GM12878 (cell line): ENCODE data around the gene TCTN1. TPM values are rescaled to one million over a fixed set of nuclear protein-coding genes. Genes with fewer than 3 reads are reported as not detected.

Experiments
- ATAC-seq: fragments of 200-7000 bp; cut with Tn5 transposase; 3 replicates; pipeline ENCODE4 v1.9.1; 2020; ENCODE audit warnings: mild to moderate bottlenecking, moderate library complexity
- BruUV-seq: library from RNA; stranded (reverse); fragments of 400-500 nt; replicated peaks from 2 replicates; lab custom pipeline; 2021; lab: Mats Ljungman, UMichigan
- CTCF ChIA-PET: fragments of 300-600 bp; sonication (Branson Sonifier 250); formaldehyde crosslinking; extraction: SDS; loops from one replicate; lab custom pipeline; 2021; ENCODE audit warnings: inconsistent platforms; lab: Yijun Ruan, JAX
- POLR2A ChIA-PET: fragments of 350-600 bp; formaldehyde crosslinking; extraction: SDS; loops from one replicate; lab custom pipeline; 2021; ENCODE audit warnings: inconsistent platforms; lab: Charles Lee
- RAD21 ChIA-PET: fragments of 300-600 bp; sonication (Branson Sonifier 250); formaldehyde crosslinking; loops from one replicate; lab custom pipeline; 2023; ENCODE audit warnings: antibody characterized with exemption; ENCODE audit not compliant: unreplicated experiment; lab: Charles Lee
- SMC1A ChIA-PET: fragments of 300-600 bp; sonication (Branson Sonifier 250); formaldehyde crosslinking; loops from one replicate; lab custom pipeline; 2023; ENCODE audit not compliant: unreplicated experiment, uncharacterized antibody; lab: Charles Lee
- DNase-seq: peaks from one replicate; pipeline ENCODE4 v3.0.0-alpha.2; 2011; ENCODE audit warnings: low read depth, low spot score
- FAIRE-seq: peaks from 3 replicates; lab custom pipeline; 2011; peaks lifted over from hg19 to GRCh38; lab: Jason Lieb, UNC
- H2AFZ ChIP-seq: 2 replicates; pipeline ENCODE4 v1.6.0; 2011; ENCODE audit warnings: low read depth, low read length, control low read depth; ENCODE audit not compliant: control insufficient read depth
- H3K27ac ChIP-seq: 2 replicates; pipeline ENCODE4 v1.5.1; 2011; ENCODE audit warnings: control low read depth; ENCODE audit not compliant: control insufficient read depth, insufficient read depth
- H3K27me3 ChIP-seq, 2 experiments: replicated peaks in 1 of 2; 2 replicates each; pipeline versions ENCODE4 v1.6.0 to v1.6.1; 2011; ENCODE audit warnings: low read length in 1 of 2; ENCODE audit not compliant: control insufficient read depth in 2 of 2, insufficient read depth in 2 of 2
- H3K36me3 ChIP-seq, 2 experiments: 2 replicates each; pipeline ENCODE4 v1.5.1; 2011; ENCODE audit warnings: low read length in 1 of 2; ENCODE audit not compliant: control insufficient read depth in 2 of 2, insufficient read depth in 2 of 2
- H3K4me1 ChIP-seq: 2 replicates; pipeline ENCODE4 v1.6.1; 2011; ENCODE audit warnings: mild to moderate bottlenecking, low read length, moderate library complexity, mixed read lengths; ENCODE audit not compliant: control insufficient read depth, insufficient read depth
- H3K4me2 ChIP-seq: 2 replicates; pipeline ENCODE4 v1.6.0; 2011; ENCODE audit warnings: control low read depth; ENCODE audit not compliant: control insufficient read depth, insufficient read depth
- H3K4me3 ChIP-seq: fragments of 200-600 bp; sonication (generic); 2 replicates; pipeline ENCODE4 v1.5.1; 2016
- H3K79me2 ChIP-seq: 2 replicates; pipeline ENCODE4 v1.6.0; 2011; ENCODE audit warnings: low read length; ENCODE audit not compliant: control insufficient read depth, insufficient read depth
- H3K9ac ChIP-seq: 2 replicates; pipeline ENCODE4 v1.8.0; 2011; ENCODE audit warnings: low read length, control low read depth, mixed read lengths; ENCODE audit not compliant: control insufficient read depth, insufficient read depth
- H3K9me3 ChIP-seq: replicated peaks from 3 replicates; pipeline ENCODE4 v1.5.1; 2011; ENCODE audit warnings: mild to moderate bottlenecking, low read length; ENCODE audit not compliant: control insufficient read depth, insufficient read depth
- H4K20me1 ChIP-seq: 2 replicates; pipeline ENCODE4 v1.6.0; 2011; ENCODE audit not compliant: control insufficient read depth, insufficient read depth
- CBX5 ChIP-seq: sonication (generic); IDR thresholded peaks from 2 replicates; pipeline ENCODE4 v1.6.1; 2016; ENCODE audit warnings: low read depth, moderate library complexity, mild to moderate bottlenecking, inconsistent platforms
- CHD4 ChIP-seq: fragments of 200-600 bp; sonication (generic); IDR thresholded peaks from 2 replicates; pipeline ENCODE4 v1.6.1; 2016; ENCODE audit warnings: mild to moderate bottlenecking
- EGR1 ChIP-seq, 2 experiments: IDR thresholded peaks; 1 replicate in 1 of 2; 2 replicates in 1 of 2; pipeline ENCODE4 v1.6.1; 2011 to 2012; ENCODE audit warnings: low read depth in 2 of 2, low read length in 2 of 2, borderline replicate concordance in 1 of 2, mild to moderate bottlenecking in 1 of 2, moderate library complexity in 1 of 2
- EP300 ChIP-seq, 2 experiments: fragments of 150-350 bp in 1 of 2; IDR thresholded peaks; 2 replicates each; pipeline ENCODE4 v1.6.1; 2011 to 2012; ENCODE audit warnings: low read depth in 2 of 2, low read length in 2 of 2, borderline replicate concordance in 1 of 2, improper control_type of control experiment in 1 of 2, inconsistent platforms in 1 of 2; ENCODE audit not compliant: control insufficient read depth in 1 of 2
- GATAD2B ChIP-seq: fragments of 450-650 bp; conservative IDR thresholded peaks from 2 replicates; pipeline ENCODE4 v1.6.1; 2017; ENCODE audit warnings: low read depth, mild to moderate bottlenecking, moderate library complexity
- HDAC6 ChIP-seq: fragments of 200-600 bp; sonication (generic); IDR thresholded peaks from one replicate; pipeline ENCODE4 v1.8.0; 2017; ENCODE audit warnings: antibody characterized with exemption; ENCODE audit not compliant: unreplicated experiment
- IRF3 ChIP-seq: fragments of 450-650 bp; IDR thresholded peaks from 2 replicates; pipeline ENCODE4 v1.6.1; 2014; ENCODE audit warnings: mild to moderate bottlenecking
- LARP7 ChIP-seq: fragments of 450-650 bp; IDR thresholded peaks from 2 replicates; pipeline ENCODE4 v1.6.1; 2017; ENCODE audit warnings: mild to moderate bottlenecking
- MYB ChIP-seq: fragments of 150-350 bp; IDR thresholded peaks from 2 replicates; pipeline ENCODE4 v1.6.1; 2014; ENCODE audit warnings: mild to moderate bottlenecking, low read depth, low read length, borderline replicate concordance
- NBN ChIP-seq: fragments of 450-650 bp; IDR thresholded peaks from 2 replicates; pipeline ENCODE4 v1.6.1; 2016
- NR2C1 ChIP-seq: fragments of 450-650 bp; IDR thresholded peaks from 2 replicates; pipeline ENCODE4 v1.6.1; 2017; ENCODE audit warnings: antibody characterized with exemption, mild to moderate bottlenecking, moderate library complexity
- NR2F1 ChIP-seq: fragments of 450-650 bp; conservative IDR thresholded peaks from 2 replicates; pipeline ENCODE4 v1.6.1; 2017; ENCODE audit warnings: mild to moderate bottlenecking
- PAX5 ChIP-seq: IDR thresholded peaks from 2 replicates; pipeline ENCODE4 v1.6.1; 2011; ENCODE audit warnings: low read depth, low read length, borderline replicate concordance
- PAX8 ChIP-seq: fragments of 450-650 bp; IDR thresholded peaks from 2 replicates; pipeline ENCODE4 v1.6.1; 2017; ENCODE audit warnings: mild to moderate bottlenecking, moderate library complexity
- RFX5 ChIP-seq: IDR thresholded peaks from 2 replicates; pipeline ENCODE4 v1.6.1; 2011; ENCODE audit warnings: low read depth, low read length, improper control_type of control experiment
- SIN3A ChIP-seq: IDR thresholded peaks from 2 replicates; pipeline ENCODE4 v1.6.1; 2012; ENCODE audit warnings: low read depth, low read length, improper control_type of control experiment
- TAF1 ChIP-seq: IDR thresholded peaks from 2 replicates; pipeline ENCODE4 v1.6.1; 2011; ENCODE audit warnings: mild to moderate bottlenecking, low read depth, low read length, borderline replicate concordance
- WRNIP1 ChIP-seq: IDR thresholded peaks from 2 replicates; pipeline ENCODE4 v1.6.1; 2011; ENCODE audit warnings: low read depth, low read length, improper control_type of control experiment, borderline replicate concordance
- YBX1 ChIP-seq: fragments of 450-650 bp; IDR thresholded peaks from 2 replicates; pipeline ENCODE4 v1.6.1; 2016; ENCODE audit warnings: antibody characterized with exemption
- ZNF274 ChIP-seq: IDR thresholded peaks from one replicate; pipeline ENCODE4 v1.8.0; 2011; ENCODE audit not compliant: insufficient read length, insufficient read depth
- WGBS: methylation state at CpG from one replicate; pipeline ENCODE4 v1.1.6; 2016; ENCODE audit warnings: low lambda C conversion rate; ENCODE audit not compliant: insufficient replicate concordance, insufficient coverage; ENCODE audit errors: missing lambda C conversion rate; 5-methylcytosine and 5-hydroxymethylcytosine counted together
- in situ Hi-C: fragments of 300-500 bp; cut with MboI; formaldehyde crosslinking; loops from 9 replicates; pipeline ENCODE4 v1.14.3; 2018; ENCODE audit warnings: mixed read lengths
- intact Hi-C: fragments of 100-400 bp; cut with micrococcal nuclease; formaldehyde crosslinking; loops from one replicate; pipeline ENCODE4 v1.14.2; 2022; ENCODE audit not compliant: unreplicated experiment
- polyA plus RNA-seq, 11 experiments: library from polyadenylated mRNA; depleted of rRNA in 4 of 11; unstranded in 6 of 11; stranded (reverse) in 5 of 11; fragments of >200 nt; fragmentation: Nextera tagmentation in 4 of 11; fragmentation: Illumina TruSeq in 1 of 11; extraction: Ambion mirVana in 4 of 11; extraction: Trizol in 1 of 11; gene quantifications; 1 replicate in 1 of 11; 2 replicates in 10 of 11; pipeline versions ENCODE4 v1.2.1 to v1.2.3, GENCODE V29; 2011 to 2016; ENCODE audit warnings: inconsistent platforms in 2 of 11, missing spikeins in 2 of 11, low read depth in 1 of 11
- total RNA-seq, 4 experiments: library from RNA; depleted of rRNA in 3 of 4; stranded (reverse); fragments of >200 nt in 3 of 4; fragmentation: Illumina TruSeq in 1 of 4; extraction: Trizol in 1 of 4; gene quantifications; 2 replicates each; pipeline versions ENCODE4 v1.2.1 to v1.2.3, GENCODE V29; 2013 to 2021
- TF ChIP-seq, protein P1 (sequence below): fragments of 450-650 bp; IDR thresholded peaks from 2 replicates; pipeline ENCODE4 v1.6.1; 2017; ENCODE audit warnings: mild to moderate bottlenecking, low read depth, inconsistent platforms; ENCODE audit not compliant: poor library complexity, severe bottlenecking

TCTN1 gene
- total and polyA plus RNA-seq, 10 of the 15 experiments (the other 5 are each of a cell fraction or from before 2014, with no cell fraction given) = 8.8 to 23.5 (median 15.3) TPM

DNA sequence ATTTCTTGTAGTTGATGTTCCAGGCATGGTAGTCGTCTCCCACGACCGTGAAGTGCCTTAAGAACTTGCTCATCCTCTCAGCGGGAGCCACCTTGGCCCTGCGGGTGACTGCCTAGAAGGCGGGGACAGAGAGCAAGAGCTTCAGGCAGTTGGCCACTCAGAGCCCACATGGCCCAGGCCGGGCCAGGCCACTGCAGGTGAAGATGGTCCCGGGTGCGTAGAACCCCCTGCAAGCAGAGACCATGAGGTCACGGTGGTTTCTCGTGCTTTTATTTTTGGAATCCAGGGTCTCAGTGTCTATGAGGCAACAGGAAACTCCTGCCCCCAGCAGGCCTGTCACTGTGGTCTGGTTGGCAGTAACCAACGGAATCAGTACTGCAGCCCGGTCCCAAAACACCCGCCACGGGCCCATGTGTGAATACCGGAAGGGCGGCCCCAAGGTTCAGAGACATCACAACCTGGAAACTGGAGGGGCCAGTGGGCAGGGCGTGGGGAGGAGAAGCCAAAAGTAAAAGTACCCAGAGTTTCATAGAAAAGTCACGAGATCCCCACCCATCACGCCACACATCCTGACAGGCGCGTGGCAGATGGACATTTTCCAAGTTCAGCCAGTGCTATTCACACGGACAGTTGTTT, 47.5 kb downstream of the TCTN1 start:
- ChIA-PET SMC1A (interaction anchor here (0.7 to 2.7 kb wide), 10 partner anchors 12 to 77 kb away, joined by 3 to 16 read pairs (median 4); no protein-coding TSS in a partner anchor), POLR2A (interaction anchor here (0.7 to 2.6 kb wide), 11 partner anchors 9 to 41 kb away, joined by 3 to 13 read pairs (median 4); no protein-coding TSS in a partner anchor), CTCF (interaction anchor here (0.7 to 2.6 kb wide), 4 partner anchors 17 to 59 kb away, joined by 3 to 12 read pairs (median 9); no protein-coding TSS in a partner anchor), RAD21 (interaction anchor here (0.7 to 2.5 kb wide), 10 partner anchors 21 to 59 kb away, joined by 3 to 8 read pairs (median 4); partner anchors contain the start of gene TCTN1)
- Histone ChIP-seq H3K4me1 (peaks cover 44% of the 10 kb centered on the region), H3K9me3 (peaks cover 7% of the 10 kb centered on the region; the same call in 2 of the 3 replicates), H3K36me3 (peaks cover 6 to 35% of the 10 kb centered on the region in 2 experiments), H2AFZ (peak overlapping the region; percentile 14; the same call in 1 of the 2 replicates), H3K27me3 (no peaks in the 10 kb centered on the region), H3K9ac (peak overlapping the region; percentile 72), H3K4me3 (peak overlapping the region; percentile 65), H4K20me1 (no peaks in the 10 kb centered on the region), H3K79me2 (peaks cover 73% of the 10 kb centered on the region), H3K4me2 (peak overlapping the region; percentile 96), H3K27ac (peak overlapping the region; percentile 88)
- intact Hi-C loops = loop anchor here (2.0 kb wide), 1 partner anchor 37 kb away; no protein-coding TSS in a partner anchor
- peak; percentile 92 for DNase-seq
- in situ Hi-C loops = no loop called here
- WGBS = under 1% methylated on average over 23 of the region's 23 CpGs
- FAIRE-seq = peak; percentile 81
- ATAC-seq = peak; percentile 95
- no TSS peak for BruUV-seq
- TF ChIP-seq NR2C1 = no peak
- TF ChIP-seq CBX5 = no peak
- TF ChIP-seq TAF1 = no peak
- peak; percentile 90 to 97 for TF ChIP-seq EP300 (IDR thresholded peaks at IDR 0.05; ENCODE audit: borderline replicate concordance in 1 of 2, control insufficient read depth in 1 of 2, low read depth in 2 of 2, low read length in 2 of 2)
- TF ChIP-seq NBN = peak; percentile 82; the same call in 1 of the 2 replicates
- 0 out of 2 replicates have a peak, but pooled peaks have one; percentile 23 for TF ChIP-seq WRNIP1
- 0 out of 2 replicates have a peak, but pooled peaks have one; percentile 14 for TF ChIP-seq MYB
- peak; percentile 94 for TF ChIP-seq NR2F1
- TF ChIP-seq, protein P1, sequence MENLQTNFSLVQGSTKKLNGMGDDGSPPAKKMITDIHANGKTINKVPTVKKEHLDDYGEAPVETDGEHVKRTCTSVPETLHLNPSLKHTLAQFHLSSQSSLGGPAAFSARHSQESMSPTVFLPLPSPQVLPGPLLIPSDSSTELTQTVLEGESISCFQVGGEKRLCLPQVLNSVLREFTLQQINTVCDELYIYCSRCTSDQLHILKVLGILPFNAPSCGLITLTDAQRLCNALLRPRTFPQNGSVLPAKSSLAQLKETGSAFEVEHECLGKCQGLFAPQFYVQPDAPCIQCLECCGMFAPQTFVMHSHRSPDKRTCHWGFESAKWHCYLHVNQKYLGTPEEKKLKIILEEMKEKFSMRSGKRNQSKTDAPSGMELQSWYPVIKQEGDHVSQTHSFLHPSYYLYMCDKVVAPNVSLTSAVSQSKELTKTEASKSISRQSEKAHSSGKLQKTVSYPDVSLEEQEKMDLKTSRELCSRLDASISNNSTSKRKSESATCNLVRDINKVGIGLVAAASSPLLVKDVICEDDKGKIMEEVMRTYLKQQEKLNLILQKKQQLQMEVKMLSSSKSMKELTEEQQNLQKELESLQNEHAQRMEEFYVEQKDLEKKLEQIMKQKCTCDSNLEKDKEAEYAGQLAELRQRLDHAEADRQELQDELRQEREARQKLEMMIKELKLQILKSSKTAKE = peak; percentile 90
- peak; percentile 88 for TF ChIP-seq GATAD2B
- TF ChIP-seq SIN3A = peak; percentile 67; the same call in 1 of the 2 replicates
- TF ChIP-seq LARP7 = peak; percentile 42; the same call in 1 of the 2 replicates
- TF ChIP-seq ZNF274 = no peak
- TF ChIP-seq HDAC6 = no peak
- TF ChIP-seq RFX5 = no peak
- peak in 1 of 2 experiments; percentile 54; a peak in 1 of 3 replicates for TF ChIP-seq EGR1 (IDR thresholded peaks at IDR 0.05; ENCODE audit: borderline replicate concordance in 1 of 2, low read depth in 2 of 2, low read length in 2 of 2)
- TF ChIP-seq IRF3 = no peak
- no peak; the same call in 1 of the 2 replicates for TF ChIP-seq PAX5
- no peak for TF ChIP-seq CHD4
- TF ChIP-seq YBX1 = no peak
- TF ChIP-seq PAX8 = no peak
